Measurements from ENCODE around the gene SUSD3. TPM values are rescaled to one million over a fixed set of nuclear protein-coding genes. Genes with fewer than 3 reads are reported as not detected.

SUSD3 gene
- polyA plus RNA-seq, 3 donors = 10.5 to 24.6 (median 15.7) TPM

DNA sequence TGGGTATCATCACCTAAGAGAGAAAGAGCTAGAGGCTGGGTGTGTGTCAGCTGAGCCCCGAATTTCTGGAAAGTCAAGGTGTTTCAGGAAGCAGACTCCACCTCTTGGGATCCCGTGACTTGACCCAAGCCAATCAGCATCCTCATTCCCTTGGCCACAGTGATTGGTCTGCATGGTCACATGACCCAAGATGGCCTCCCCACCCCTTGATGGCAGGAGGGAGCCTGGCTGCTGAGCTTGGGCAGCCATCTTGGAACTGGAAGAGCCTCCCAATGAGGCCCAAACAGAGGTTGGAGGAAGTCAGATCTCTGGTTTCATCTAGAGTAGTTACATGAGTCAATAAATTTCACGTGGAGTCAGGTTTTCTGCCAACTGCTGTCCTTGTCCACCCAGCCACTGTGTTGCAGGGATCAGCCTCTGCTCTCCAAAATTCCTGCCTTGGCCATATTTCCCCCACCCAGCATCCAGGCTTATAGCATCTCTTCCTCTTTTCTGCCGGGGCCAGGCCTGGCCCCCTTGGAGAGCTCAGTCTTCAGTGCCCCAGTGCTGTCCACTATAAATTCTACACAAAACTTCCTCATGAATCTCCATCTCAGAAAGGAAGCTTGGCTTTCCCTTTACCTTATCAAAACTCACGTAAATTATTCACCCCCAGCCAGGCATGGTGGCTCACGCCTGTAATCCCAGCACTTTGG lies 17.2 kb upstream of the SUSD3 start:
- H3K4me2 ChIP-seq (replicated peaks; ENCODE audit: extremely low read depth, low read length, poor library complexity, severe bottlenecking) = no peak overlapping the region
- H3K27ac Mint-ChIP-seq = peak overlapping the region; percentile 33 to 86 (median 72)
- no peaks in the 10 kb centered on the region for H3K27me3 ChIP-seq (ENCODE audit: control insufficient read depth in 2 of 2, insufficient read depth in 2 of 2, low read length in 2 of 2)
- H3K9me3 Mint-ChIP-seq = peaks cover 0 to 5% (median 5%) of the 10 kb centered on the region in 7 donors
- WGBS (ENCODE audit: insufficient coverage) = 57% methylated on average over 5 of the region's 6 CpGs
- peaks cover 7 to 13% of the 10 kb centered on the region in 2 donors for H3K36me3 Mint-ChIP-seq
- no peaks in the 10 kb centered on the region for H3K27me3 Mint-ChIP-seq (ENCODE audit: low read depth in 3 of 3)
- no peak overlapping the region for H3K9ac ChIP-seq (ENCODE audit: insufficient read depth, low read length, poor library complexity, severe bottlenecking)
- intact Hi-C loops (cut with micrococcal nuclease) = no loop called here
- H3K9me3 ChIP-seq (replicated peaks in 1 of 2; ENCODE audit: control insufficient read depth in 1 of 2, insufficient read depth in 1 of 2, low read length in 2 of 2) = peaks cover 0 to 9% of the 10 kb centered on the region in 2 donors
- peaks cover 5 to 8% of the 10 kb centered on the region in 2 donors for H3K36me3 ChIP-seq (replicated peaks in 1 of 2; ENCODE audit: control insufficient read depth in 1 of 2, insufficient read depth in 2 of 2, low read length in 2 of 2)
- DNase-seq = peak; percentile 37 to 61 (median 42)
- H3K4me3 ChIP-seq (replicated peaks in 1 of 3; ENCODE audit: low read depth in 2 of 3, low read length in 3 of 3) = no peak overlapping the region
- H2AFZ ChIP-seq (ENCODE audit: insufficient read depth, low read depth, low read length, poor library complexity, severe bottlenecking) = no peak overlapping the region
- peaks cover 5% of the 10 kb centered on the region for H3K79me2 ChIP-seq (ENCODE audit: insufficient read depth, low read length)
- H3K27ac ChIP-seq (ENCODE audit: low read depth in 1 of 2, low read length in 2 of 2) = peak overlapping the region; percentile 0 to 22
- peaks cover 94% of the 10 kb centered on the region for H3K4me1 Mint-ChIP-seq
- H3K4me1 ChIP-seq (ENCODE audit: control insufficient read depth in 1 of 2, insufficient read depth in 2 of 2, low read length in 2 of 2) = peaks cover 90 to 98% of the 10 kb centered on the region in 2 donors
- H4K20me1 ChIP-seq (ENCODE audit: insufficient read depth, low read length) = peaks cover 13% of the 10 kb centered on the region
- TF ChIP-seq, protein P1, sequence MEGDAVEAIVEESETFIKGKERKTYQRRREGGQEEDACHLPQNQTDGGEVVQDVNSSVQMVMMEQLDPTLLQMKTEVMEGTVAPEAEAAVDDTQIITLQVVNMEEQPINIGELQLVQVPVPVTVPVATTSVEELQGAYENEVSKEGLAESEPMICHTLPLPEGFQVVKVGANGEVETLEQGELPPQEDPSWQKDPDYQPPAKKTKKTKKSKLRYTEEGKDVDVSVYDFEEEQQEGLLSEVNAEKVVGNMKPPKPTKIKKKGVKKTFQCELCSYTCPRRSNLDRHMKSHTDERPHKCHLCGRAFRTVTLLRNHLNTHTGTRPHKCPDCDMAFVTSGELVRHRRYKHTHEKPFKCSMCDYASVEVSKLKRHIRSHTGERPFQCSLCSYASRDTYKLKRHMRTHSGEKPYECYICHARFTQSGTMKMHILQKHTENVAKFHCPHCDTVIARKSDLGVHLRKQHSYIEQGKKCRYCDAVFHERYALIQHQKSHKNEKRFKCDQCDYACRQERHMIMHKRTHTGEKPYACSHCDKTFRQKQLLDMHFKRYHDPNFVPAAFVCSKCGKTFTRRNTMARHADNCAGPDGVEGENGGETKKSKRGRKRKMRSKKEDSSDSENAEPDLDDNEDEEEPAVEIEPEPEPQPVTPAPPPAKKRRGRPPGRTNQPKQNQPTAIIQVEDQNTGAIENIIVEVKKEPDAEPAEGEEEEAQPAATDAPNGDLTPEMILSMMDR (IDR thresholded peaks at IDR 0.05) = no peak
- H3K4me3 Mint-ChIP-seq = peak overlapping the region in 1 of 2 donors; percentile 31

DNA sequence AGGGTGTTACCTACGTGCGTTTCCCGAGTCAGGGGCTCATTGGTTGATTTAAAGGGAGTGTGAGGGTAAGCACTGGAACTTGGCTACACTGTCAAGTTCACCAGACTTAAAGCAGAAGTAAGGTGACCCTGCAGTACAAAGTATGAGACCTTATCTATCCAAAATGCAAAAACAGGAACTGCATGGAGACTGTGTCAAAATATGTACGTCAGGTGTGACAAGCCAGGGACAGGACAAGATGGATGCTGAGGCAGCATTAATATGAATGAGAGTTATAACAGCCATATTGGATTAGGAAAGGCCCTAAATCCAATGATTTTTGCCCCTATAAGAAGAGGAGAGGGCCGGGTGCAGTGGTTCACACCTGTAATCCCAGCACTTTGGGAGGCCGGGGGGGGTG lies 15.4 kb upstream of the SUSD3 start:
- Histone ChIP-seq H3K9ac (ENCODE audit: insufficient read depth, low read length, poor library complexity, severe bottlenecking) (no peak overlapping the region), H3K4me1 (ENCODE audit: control insufficient read depth in 1 of 2, insufficient read depth in 2 of 2, low read length in 2 of 2) (peaks cover 78 to 89% of the 10 kb centered on the region in 2 donors), H3K79me2 (ENCODE audit: insufficient read depth, low read length) (peaks cover 3% of the 10 kb centered on the region), H4K20me1 (ENCODE audit: insufficient read depth, low read length) (peaks cover 1% of the 10 kb centered on the region), H3K27me3 (ENCODE audit: control insufficient read depth in 2 of 2, insufficient read depth in 2 of 2, low read length in 2 of 2) (no peaks in the 10 kb centered on the region), H3K4me3 (replicated peaks in 1 of 3; ENCODE audit: low read depth in 2 of 3, low read length in 3 of 3) (no peak overlapping the region), H3K27ac (ENCODE audit: low read depth in 1 of 2, low read length in 2 of 2) (peak overlapping the region in 1 of 2 donors; percentile 15), H3K4me2 (replicated peaks; ENCODE audit: extremely low read depth, low read length, poor library complexity, severe bottlenecking) (no peak overlapping the region), H3K9me3 (replicated peaks in 1 of 2; ENCODE audit: control insufficient read depth in 1 of 2, insufficient read depth in 1 of 2, low read length in 2 of 2) (peaks cover 0 to 10% of the 10 kb centered on the region in 2 donors), H2AFZ (ENCODE audit: insufficient read depth, low read depth, low read length, poor library complexity, severe bottlenecking) (no peak overlapping the region), H3K36me3 (replicated peaks in 1 of 2; ENCODE audit: control insufficient read depth in 1 of 2, insufficient read depth in 2 of 2, low read length in 2 of 2) (no peaks in the 10 kb centered on the region)
- Mint-ChIP-seq H3K36me3 (peaks cover 4 to 6% of the 10 kb centered on the region in 2 donors), H3K4me1 (peaks cover 87% of the 10 kb centered on the region), H3K9me3 (peaks cover 0 to 7% (median 5%) of the 10 kb centered on the region in 7 donors), H3K27me3 (ENCODE audit: low read depth in 3 of 3) (peaks cover 0 to 2% (median 0%) of the 10 kb centered on the region in 3 donors), H3K27ac (peak overlapping the region in 6 of 7 donors; percentile 35 to 79 (median 68)), H3K4me3 (no peak overlapping the region)
- peak; percentile 53 to 61 (median 54) for DNase-seq
- WGBS (ENCODE audit: insufficient coverage) = 59% methylated on average over 3 of the region's 6 CpGs
- TF ChIP-seq, protein P1 (IDR thresholded peaks at IDR 0.05) = no peak
- intact Hi-C loops (cut with micrococcal nuclease) = no loop called here
